Smooth muscle cell (in vitro differentiated cells): ENCODE results near the gene C2CD3. TPM values are rescaled to one million over a fixed set of nuclear protein-coding genes. Genes with fewer than 3 reads are reported as not detected.

Source experiments
- DNase-seq: peaks from one replicate; lab custom pipeline; 2025; ENCODE audit not compliant: unreplicated experiment; lab: John Stamatoyannopoulos, UW
- H2AFZ ChIP-seq: fragments of 200-600 bp; sonication (generic); 2 replicates; pipeline ENCODE4 v1.6.0; 2016; ENCODE audit warnings: antibody characterized with exemption, low read depth, mild to moderate bottlenecking
- H3F3A ChIP-seq: fragments of 200-600 bp; sonication (generic); 2 replicates; pipeline ENCODE4 v1.6.0; 2017; ENCODE audit warnings: antibody characterized with exemption, low read depth
- H3K27ac ChIP-seq: fragments of 200-600 bp; sonication (generic); 2 replicates; pipeline ENCODE4 v1.5.1; 2016; ENCODE audit warnings: low read depth, mild to moderate bottlenecking
- H3K27me3 ChIP-seq: fragments of 200-600 bp; sonication (generic); 2 replicates; pipeline ENCODE4 v1.6.1; 2016; ENCODE audit warnings: low read depth, mild to moderate bottlenecking
- H3K36me3 ChIP-seq: fragments of 200-600 bp; sonication (generic); 2 replicates; pipeline ENCODE4 v1.5.1; 2016; ENCODE audit warnings: low read depth
- H3K4me1 ChIP-seq: fragments of 200-600 bp; sonication (generic); 2 replicates; pipeline ENCODE4 v1.5.1; 2016; ENCODE audit warnings: low read depth
- H3K4me2 ChIP-seq: fragments of 200-600 bp; sonication (generic); 2 replicates; pipeline ENCODE4 v1.6.0; 2016; ENCODE audit warnings: mild to moderate bottlenecking
- H3K4me3 ChIP-seq: fragments of 200-600 bp; sonication (generic); 2 replicates; pipeline ENCODE4 v1.5.1; 2016; ENCODE audit warnings: mild to moderate bottlenecking
- H3K79me2 ChIP-seq: fragments of 200-600 bp; sonication (generic); 2 replicates; pipeline ENCODE4 v1.6.0; 2016; ENCODE audit warnings: low read depth, mild to moderate bottlenecking
- H3K9ac ChIP-seq: fragments of 200-600 bp; sonication (generic); 2 replicates; pipeline ENCODE4 v1.6.0; 2016; ENCODE audit warnings: low read depth
- H3K9me3 ChIP-seq: fragments of 200-600 bp; sonication (generic); replicated peaks from 2 replicates; pipeline ENCODE4 v1.5.1; 2016; ENCODE audit warnings: low read depth
- H4K20me1 ChIP-seq: fragments of 200-600 bp; sonication (generic); 2 replicates; pipeline ENCODE4 v1.6.0; 2016; ENCODE audit warnings: low read depth
- CTCF ChIP-seq: fragments of 200-600 bp; sonication (generic); IDR thresholded peaks from 2 replicates; pipeline ENCODE4 v1.5.1; 2017; ENCODE audit warnings: borderline replicate concordance, mild to moderate bottlenecking, antibody characterized with exemption; ENCODE audit not compliant: insufficient read depth, poor library complexity, severe bottlenecking
- WGBS: methylation state at CpG from one replicate; pipeline ENCODE4 v1.1.7; 2016; ENCODE audit warnings: low lambda C conversion rate; 5-methylcytosine and 5-hydroxymethylcytosine counted together
- polyA plus RNA-seq: library from polyadenylated mRNA; unstranded; fragments of >200 nt; fragmentation: Nextera tagmentation; extraction: Ambion mirVana; gene quantifications from 2 replicates; pipeline ENCODE4 v1.2.1, GENCODE V29; 2016
- total RNA-seq: library from RNA; depleted of rRNA; stranded (reverse); fragments of >200 nt; gene quantifications from 2 replicates; pipeline ENCODE4 v1.2.3, GENCODE V29; 2014

C2CD3 gene
- total and polyA plus RNA-seq, 2 experiments from 2014 or later = 4.9 to 24.1 TPM

GRCh38 chr11:74006743-74007304, 164.0 kb downstream of the C2CD3 start:
- H3K4me3 ChIP-seq = no peak overlapping the region
- H3K4me1 ChIP-seq = no peaks in the 10 kb centered on the region
- H3K79me2 ChIP-seq = no peaks in the 10 kb centered on the region
- no peaks in the 10 kb centered on the region for H4K20me1 ChIP-seq
- H3F3A ChIP-seq = no peaks in the 10 kb centered on the region
- no peak overlapping the region for H3K9ac ChIP-seq
- no peak for TF ChIP-seq CTCF
- H2AFZ ChIP-seq = no peak overlapping the region
- no peaks in the 10 kb centered on the region for H3K36me3 ChIP-seq
- no peak for DNase-seq
- H3K27ac ChIP-seq = no peak overlapping the region
- H3K9me3 ChIP-seq = no peaks in the 10 kb centered on the region
- no peak overlapping the region for H3K4me2 ChIP-seq
- 93% methylated on average over 7 of the region's 7 CpGs for WGBS
- H3K27me3 ChIP-seq = no peaks in the 10 kb centered on the region

DNA sequence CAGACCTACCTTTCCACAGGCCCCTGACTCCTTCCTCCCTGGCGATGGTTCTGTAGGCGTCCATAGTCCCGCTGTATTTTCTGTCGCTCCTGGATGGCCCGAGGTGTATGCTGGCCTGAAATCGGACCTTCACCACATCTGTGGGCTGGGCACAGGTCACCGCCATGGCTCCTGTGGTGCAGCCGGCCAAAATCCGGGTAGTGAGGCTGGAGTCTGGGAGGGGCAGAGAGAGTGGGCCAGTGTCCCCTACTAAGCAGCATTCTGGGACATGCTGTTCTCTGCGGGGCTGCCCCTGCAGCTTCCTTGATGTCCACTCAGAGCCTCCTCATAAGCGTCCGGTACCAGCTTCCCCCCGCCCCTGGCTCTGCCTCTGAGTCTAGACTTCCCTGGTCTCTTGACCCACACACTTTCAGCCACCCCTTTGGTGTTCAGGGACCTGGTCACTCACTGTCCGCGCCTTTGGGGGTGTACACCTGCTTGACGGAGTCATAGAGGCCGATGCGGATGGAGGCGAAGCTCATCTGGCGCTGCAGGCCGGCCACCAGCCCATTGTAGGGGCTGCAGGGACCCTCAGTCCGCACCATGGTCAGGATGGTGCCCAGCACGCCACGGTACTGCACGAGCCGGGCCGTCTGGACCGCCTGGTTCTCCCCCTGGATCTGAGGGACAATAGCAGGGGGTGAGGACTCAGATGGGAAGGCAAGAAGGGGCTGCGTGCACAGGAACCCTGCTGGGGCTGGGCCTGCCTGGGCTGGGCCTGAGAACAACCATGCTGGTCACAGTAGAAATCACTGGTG, 164.9 kb downstream of the C2CD3 start:
- Histone ChIP-seq H3K4me1 (no peaks in the 10 kb centered on the region), H3F3A (no peaks in the 10 kb centered on the region), H3K4me3 (no peak overlapping the region), H3K27ac (no peak overlapping the region), H3K79me2 (no peaks in the 10 kb centered on the region), H2AFZ (no peak overlapping the region), H3K4me2 (no peak overlapping the region), H3K9ac (no peak overlapping the region), H4K20me1 (no peaks in the 10 kb centered on the region), H3K27me3 (no peaks in the 10 kb centered on the region), H3K9me3 (no peaks in the 10 kb centered on the region), H3K36me3 (no peaks in the 10 kb centered on the region)
- TF ChIP-seq CTCF = no peak
- 97% methylated on average over 29 of the region's 29 CpGs for WGBS
- no peak for DNase-seq

- DNase-seq = no peak
- no peaks in the 10 kb centered on the region for H3F3A ChIP-seq
- WGBS = 87% methylated on average over 11 of the region's 11 CpGs
- no peak overlapping the region for H3K9ac ChIP-seq
- TF ChIP-seq CTCF = no peak
- no peaks in the 10 kb centered on the region for H3K79me2 ChIP-seq
- H3K9me3 ChIP-seq = no peaks in the 10 kb centered on the region
- no peak overlapping the region for H3K4me3 ChIP-seq
- H3K4me1 ChIP-seq = no peaks in the 10 kb centered on the region
- H2AFZ ChIP-seq = no peak overlapping the region
- no peak overlapping the region for H3K4me2 ChIP-seq
- H3K36me3 ChIP-seq = no peaks in the 10 kb centered on the region
- H3K27me3 ChIP-seq = no peaks in the 10 kb centered on the region
- H4K20me1 ChIP-seq = no peaks in the 10 kb centered on the region
- H3K27ac ChIP-seq = no peak overlapping the region
Observed at GRCh38 chr11:74004759-74005615, 165.8 kb downstream of the C2CD3 start.
